Activated naive CD4-positive, alpha-beta T cell treated with anti-CD3 and anti-CD28 coated beads for 36 hours (primary cell): ENCODE data around the gene SART1. TPM values are rescaled to one million over a fixed set of nuclear protein-coding genes. Genes with fewer than 3 reads are reported as not detected.
A peak's percentile ranks its signal among the peaks of the same experiment; 100 is the strongest.

Experiments
- CTCF ChIA-PET: fragments of 350-600 bp; sonication (Branson Sonifier 250); formaldehyde crosslinking; loops from one replicate; lab custom pipeline; 2021; ENCODE audit warnings: antibody characterized with exemption; lab: Charles Lee
- DNase-seq: peaks from one replicate; pipeline ENCODE4 v3.0.0-alpha.2; 2020
- H3K27ac Mint-ChIP-seq: one replicate; pipeline ENCODE4 v1.8.0; 2021; ENCODE audit warnings: mild to moderate bottlenecking, mixed read lengths
- H3K27me3 Mint-ChIP-seq: one replicate; pipeline ENCODE4 v1.8.0; 2021; ENCODE audit warnings: low read depth, mixed read lengths
- H3K36me3 Mint-ChIP-seq: one replicate; pipeline ENCODE4 v1.8.0; 2021; ENCODE audit warnings: low read depth, mixed read lengths
- H3K4me1 Mint-ChIP-seq: one replicate; pipeline ENCODE4 v1.8.0; 2021; ENCODE audit warnings: low read depth, mixed read lengths
- H3K4me3 Mint-ChIP-seq: one replicate; pipeline ENCODE4 v1.8.0; 2021; ENCODE audit warnings: mild to moderate bottlenecking, moderate library complexity, mixed read lengths
- H3K9me3 Mint-ChIP-seq: one replicate; pipeline ENCODE4 v1.8.0; 2021; ENCODE audit warnings: mixed read lengths
- intact Hi-C: fragments of 100-400 bp; cut with micrococcal nuclease; formaldehyde crosslinking; loops from one replicate; pipeline ENCODE4 v1.15.1; 2023
- total RNA-seq, 2 experiments: library from RNA; stranded (reverse); gene quantifications; one replicate each; pipeline ENCODE4 v1.2.3, GENCODE V29; 2021

Gene SART1
- total RNA-seq, 2 experiments from 2014 or later, result 50.1 to 59.9 TPM

- Mint-ChIP-seq H3K36me3 (peaks cover 8% of the 10 kb centered on the region), H3K27me3 (no peaks in the 10 kb centered on the region), H3K27ac (peak overlapping the region; percentile 76), H3K9me3 (no peaks in the 10 kb centered on the region), H3K4me1 (peaks cover 38% of the 10 kb centered on the region), H3K4me3 (peak overlapping the region; percentile 93)
- CTCF ChIA-PET, result no interaction called here
- peak; percentile 64 for DNase-seq
- intact Hi-C loops, result loop anchor here (1.0 to 5.0 kb wide), 8 partner anchors 19 to 348 kb away; partner anchors contain the start of genes CCDC85B, FOSL1, RAB1B and SART1
Measured at GRCh38 chr11:65919573-65920371, 41.8 kb upstream of the SART1 start.

- intact Hi-C loops, result no loop called here
- CTCF ChIA-PET, result no interaction called here
- no peaks in the 10 kb centered on the region for H3K9me3 Mint-ChIP-seq
Measured at GRCh38 chr11:65920372-65920802, 41.1 kb upstream of the SART1 start.

GRCh38 chr11:65921033-65921555 lies 40.4 kb upstream of the SART1 start:
- CTCF ChIA-PET, result interaction anchor here (1.5 kb wide), 1 partner anchor 101 kb away, joined by 4 read pairs; no protein-coding TSS in a partner anchor
- peak overlapping the region; percentile 93 for H3K4me3 Mint-ChIP-seq
- peaks cover 8% of the 10 kb centered on the region for H3K36me3 Mint-ChIP-seq
- no peak for DNase-seq
- peaks cover 31% of the 10 kb centered on the region for H3K4me1 Mint-ChIP-seq
- H3K27ac Mint-ChIP-seq, result no peak overlapping the region
- H3K27me3 Mint-ChIP-seq, result no peaks in the 10 kb centered on the region
- intact Hi-C loops, result no loop called here
- no peaks in the 10 kb centered on the region for H3K9me3 Mint-ChIP-seq

More at GRCh38 chr11:65920372-65920802, 41.1 kb upstream of the SART1 start:
- Mint-ChIP-seq H3K27ac (no peak overlapping the region), H3K27me3 (no peaks in the 10 kb centered on the region), H3K36me3 (peaks cover 8% of the 10 kb centered on the region), H3K4me1 (peaks cover 32% of the 10 kb centered on the region), H3K4me3 (peak overlapping the region; percentile 93)
- DNase-seq, result no peak

GRCh38 chr11:65921876-65922275 lies 39.7 kb upstream of the SART1 start:
- H3K9me3 Mint-ChIP-seq, result no peaks in the 10 kb centered on the region
- no peak overlapping the region for H3K4me3 Mint-ChIP-seq
- no peaks in the 10 kb centered on the region for H3K27me3 Mint-ChIP-seq
- no peak for DNase-seq
- CTCF ChIA-PET, result interaction anchor here (0.6 to 1.5 kb wide), 2 partner anchors 68 to 100 kb away, joined by 4 read pairs; no protein-coding TSS in a partner anchor
- peaks cover 8% of the 10 kb centered on the region for H3K36me3 Mint-ChIP-seq
- peak overlapping the region; percentile 57 for H3K27ac Mint-ChIP-seq
- peaks cover 26% of the 10 kb centered on the region for H3K4me1 Mint-ChIP-seq
- intact Hi-C loops, result no loop called here

- peaks cover 27% of the 10 kb centered on the region for H3K4me1 Mint-ChIP-seq
- no peaks in the 10 kb centered on the region for H3K27me3 Mint-ChIP-seq
- DNase-seq, result no peak
- peaks cover 8% of the 10 kb centered on the region for H3K36me3 Mint-ChIP-seq
- no peaks in the 10 kb centered on the region for H3K9me3 Mint-ChIP-seq
- H3K27ac Mint-ChIP-seq, result no peak overlapping the region
- H3K4me3 Mint-ChIP-seq, result no peak overlapping the region
- CTCF ChIA-PET, result interaction anchor here (0.6 to 1.5 kb wide), 4 partner anchors 31 to 99 kb away, joined by 3 to 7 read pairs (median 4); partner anchors contain the start of gene FIBP
- intact Hi-C loops, result no loop called here
Measured at GRCh38 chr11:65922565-65922964, 39.0 kb upstream of the SART1 start.

- H3K4me1 Mint-ChIP-seq, result peaks cover 32% of the 10 kb centered on the region
- H3K27me3 Mint-ChIP-seq, result no peaks in the 10 kb centered on the region
- H3K4me3 Mint-ChIP-seq, result no peak overlapping the region
- H3K36me3 Mint-ChIP-seq, result peaks cover 7% of the 10 kb centered on the region
- intact Hi-C loops, result no loop called here
- H3K27ac Mint-ChIP-seq, result no peak overlapping the region
- no peak for DNase-seq
- no peaks in the 10 kb centered on the region for H3K9me3 Mint-ChIP-seq
- CTCF ChIA-PET, result interaction anchor here (1.5 kb wide), 1 partner anchor 41 kb away, joined by 4 read pairs; no protein-coding TSS in a partner anchor
Measured at GRCh38 chr11:65925397-65925796, 36.1 kb upstream of the SART1 start.

GRCh38 chr11:65927904-65928397 lies 33.6 kb upstream of the SART1 start:
- Mint-ChIP-seq H3K27me3 (no peaks in the 10 kb centered on the region), H3K9me3 (no peaks in the 10 kb centered on the region), H3K36me3 (peaks cover 4% of the 10 kb centered on the region), H3K4me3 (peak overlapping the region; percentile 68), H3K27ac (peak overlapping the region; percentile 97), H3K4me1 (peaks cover 30% of the 10 kb centered on the region)
- peak; percentile 91 for DNase-seq
- intact Hi-C loops, result loop anchor here (1.0 kb wide), 3 partner anchors 28 to 38 kb away; partner anchors contain the start of genes CCDC85B and SART1
- CTCF ChIA-PET, result interaction anchor here (0.8 to 1.2 kb wide), 2 partner anchors 10 to 41 kb away, joined by 3 read pairs; no protein-coding TSS in a partner anchor

GRCh38 chr11:65928667-65929066 lies 32.9 kb upstream of the SART1 start:
- CTCF ChIA-PET, result interaction anchor here (0.8 to 1.2 kb wide), 3 partner anchors 9 to 44 kb away, joined by 3 to 6 read pairs (median 3); no protein-coding TSS in a partner anchor
- Mint-ChIP-seq H3K9me3 (no peaks in the 10 kb centered on the region), H3K36me3 (no peaks in the 10 kb centered on the region), H3K4me1 (peaks cover 28% of the 10 kb centered on the region), H3K27ac (peak overlapping the region; percentile 97), H3K27me3 (no peaks in the 10 kb centered on the region), H3K4me3 (peak overlapping the region; percentile 68)
- intact Hi-C loops, result loop anchor here (1.0 kb wide), 3 partner anchors 28 to 38 kb away; partner anchors contain the start of genes CCDC85B and SART1
- peak; percentile 36 for DNase-seq

GRCh38 chr11:65931773-65932557 lies 29.6 kb upstream of the SART1 start:
- Mint-ChIP-seq H3K27me3 (no peaks in the 10 kb centered on the region), H3K4me3 (no peak overlapping the region), H3K36me3 (no peaks in the 10 kb centered on the region), H3K27ac (no peak overlapping the region), H3K9me3 (no peaks in the 10 kb centered on the region), H3K4me1 (peaks cover 27% of the 10 kb centered on the region)
- intact Hi-C loops, result no loop called here
- DNase-seq, result no peak
- CTCF ChIA-PET, result interaction anchor here (1.1 to 2.2 kb wide), 3 partner anchors 16 to 47 kb away, joined by 7 to 12 read pairs (median 8); partner anchors contain the start of gene CCDC85B

GRCh38 chr11:65932558-65932919 lies 29.0 kb upstream of the SART1 start:
- CTCF ChIA-PET, result interaction anchor here (1.1 to 2.2 kb wide), 4 partner anchors 17 to 48 kb away, joined by 3 to 12 read pairs (median 8); partner anchors contain the start of gene CCDC85B
- no peaks in the 10 kb centered on the region for H3K27me3 Mint-ChIP-seq
- no peak overlapping the region for H3K27ac Mint-ChIP-seq
- intact Hi-C loops, result no loop called here
- no peaks in the 10 kb centered on the region for H3K9me3 Mint-ChIP-seq
- H3K36me3 Mint-ChIP-seq, result no peaks in the 10 kb centered on the region
- H3K4me1 Mint-ChIP-seq, result peaks cover 22% of the 10 kb centered on the region
- H3K4me3 Mint-ChIP-seq, result no peak overlapping the region
- DNase-seq, result no peak

GRCh38 chr11:65934014-65934413 lies 27.5 kb upstream of the SART1 start:
- Mint-ChIP-seq H3K36me3 (no peaks in the 10 kb centered on the region), H3K27ac (no peak overlapping the region), H3K27me3 (no peaks in the 10 kb centered on the region), H3K9me3 (no peaks in the 10 kb centered on the region), H3K4me3 (no peak overlapping the region), H3K4me1 (peaks cover 8% of the 10 kb centered on the region)
- CTCF ChIA-PET, result interaction anchor here (0.6 kb wide), 2 partner anchors 43 to 86 kb away, joined by 3 to 5 read pairs; no protein-coding TSS in a partner anchor
- no peak for DNase-seq
- intact Hi-C loops, result no loop called here
